ENCODE results near the gene PELI2.

PELI2 gene

DNA sequence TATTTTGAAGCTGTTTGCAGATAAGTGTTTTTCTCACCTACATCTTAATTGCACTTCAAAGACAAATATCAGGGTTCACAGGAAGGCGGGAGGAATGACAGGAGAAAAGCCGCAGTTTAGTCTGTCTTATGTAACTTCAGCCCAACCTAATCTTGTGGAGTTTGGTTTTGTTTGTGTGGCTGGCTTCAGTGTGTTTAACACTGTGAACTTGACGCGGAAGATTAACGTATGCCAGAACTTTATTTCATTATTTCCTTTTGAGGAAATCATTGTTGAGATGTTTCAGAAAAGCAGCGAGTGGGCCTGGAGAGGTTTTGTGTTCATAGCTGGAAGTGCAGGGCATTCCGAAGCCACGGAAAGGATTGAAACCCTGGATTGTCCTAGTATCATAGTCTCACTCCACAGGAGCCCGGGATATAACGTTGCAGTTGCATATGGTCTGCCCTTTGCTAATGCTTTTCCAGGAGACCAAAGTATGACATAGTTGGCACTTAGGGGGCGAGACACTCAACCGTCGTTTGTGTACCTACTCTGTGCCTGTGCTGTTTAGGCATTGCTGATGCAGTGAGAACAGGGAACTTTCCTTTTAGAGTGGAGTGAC is 2.0 kb downstream of the PELI2 start:
- DNase-seq = peak in 1 of 2 experiments; percentile 69

DNA sequence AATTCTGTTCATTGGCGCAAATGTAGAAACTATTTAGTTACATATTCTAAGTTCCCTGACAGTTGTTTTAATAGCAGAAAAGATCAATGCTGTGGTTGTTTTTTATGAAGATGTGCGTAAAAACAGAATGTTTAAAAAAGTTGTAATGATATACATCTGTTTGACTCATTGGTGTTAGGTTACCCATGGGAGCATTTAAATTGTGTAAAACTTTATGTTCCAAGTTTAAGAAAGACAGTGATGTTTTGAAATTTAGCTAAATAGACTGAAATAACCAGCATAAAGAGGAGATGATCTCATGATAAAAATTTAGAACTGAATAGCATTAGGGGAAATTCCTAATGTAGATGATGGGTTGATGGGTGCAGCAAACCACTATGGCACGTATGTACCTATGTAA is 3.6 kb downstream of the PELI2 start:
- no peak for DNase-seq

DNA sequence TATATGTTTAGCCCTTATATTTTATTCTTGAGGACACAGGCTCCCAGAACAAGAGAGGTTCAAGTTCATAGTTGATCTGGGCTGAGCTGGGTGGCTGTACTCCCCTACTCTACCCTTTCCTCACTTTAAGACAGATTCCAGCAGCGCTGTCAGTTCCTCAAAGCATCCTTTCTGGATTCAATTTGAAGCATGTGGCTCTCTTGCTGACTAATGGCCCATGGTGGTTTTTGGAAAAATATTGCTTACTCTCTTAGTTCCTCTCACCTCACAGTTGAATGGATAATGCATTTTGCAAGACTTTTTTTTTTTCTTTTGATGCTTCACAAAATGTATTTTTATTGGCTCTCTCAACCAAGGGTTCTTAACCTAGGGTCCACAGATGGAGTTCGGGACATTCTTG is 4.1 kb downstream of the PELI2 start:
- no peak for DNase-seq

DNA sequence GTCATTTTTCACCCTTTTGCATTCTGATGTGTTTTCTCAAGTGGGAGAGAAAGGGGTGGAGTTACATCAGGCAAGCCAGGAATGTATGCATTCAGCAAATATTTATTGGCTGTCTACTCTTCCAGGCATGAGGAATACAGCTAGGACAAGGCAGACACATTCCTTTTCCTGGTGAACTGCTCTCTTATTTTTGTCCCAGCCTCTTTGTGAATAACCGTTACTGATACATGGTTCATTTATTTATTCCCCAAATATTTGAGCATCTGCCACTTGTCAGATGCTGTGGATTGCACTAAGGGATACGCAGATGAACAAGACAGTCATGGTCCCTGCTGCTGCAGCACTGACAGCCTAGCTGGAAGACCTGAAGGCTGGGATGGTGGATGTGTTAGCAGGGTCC is 6.1 kb downstream of the PELI2 start:
- DNase-seq = no peak

DNA sequence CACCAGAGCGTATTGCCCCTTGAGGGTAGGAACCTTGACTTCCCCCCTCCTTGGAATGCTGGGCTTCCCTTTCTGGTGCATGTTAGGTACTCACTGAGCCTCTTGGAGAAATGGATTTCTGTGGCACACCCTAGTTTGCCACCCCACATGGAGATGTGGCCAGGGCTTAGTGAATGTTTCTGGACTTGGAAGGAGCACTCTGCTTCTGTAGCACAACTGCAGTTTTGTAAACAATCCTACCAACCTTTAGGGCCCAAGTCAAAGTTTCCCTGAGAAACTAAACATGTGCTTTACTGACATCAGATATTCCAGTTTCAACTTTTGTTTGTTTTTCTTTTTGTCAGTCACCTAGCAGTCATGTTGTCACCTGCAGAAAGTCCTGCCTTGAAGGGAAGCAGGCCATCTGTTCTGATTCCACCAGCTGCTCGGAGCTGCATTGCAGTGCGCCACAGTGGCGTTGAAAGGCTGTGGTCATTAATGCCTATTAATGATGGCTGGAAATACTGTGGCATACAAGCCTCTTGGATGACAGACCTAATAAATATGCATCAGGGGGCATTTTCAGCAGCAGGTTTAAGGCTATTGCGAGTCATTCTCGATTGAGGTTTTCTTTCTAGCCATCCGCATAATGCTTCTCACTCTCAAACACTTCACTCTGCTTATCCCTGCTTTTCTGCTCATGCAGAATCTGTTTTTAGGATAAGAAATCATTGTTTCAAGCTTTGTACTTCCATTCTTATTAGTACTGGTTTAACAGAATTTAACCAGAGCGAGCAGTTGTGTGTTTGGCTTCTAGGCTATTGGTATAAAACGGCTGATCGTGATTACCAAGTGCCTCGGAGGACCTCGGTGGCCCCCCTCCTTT is 7.8 kb downstream of the PELI2 start:
- DNase-seq = no peak

DNA sequence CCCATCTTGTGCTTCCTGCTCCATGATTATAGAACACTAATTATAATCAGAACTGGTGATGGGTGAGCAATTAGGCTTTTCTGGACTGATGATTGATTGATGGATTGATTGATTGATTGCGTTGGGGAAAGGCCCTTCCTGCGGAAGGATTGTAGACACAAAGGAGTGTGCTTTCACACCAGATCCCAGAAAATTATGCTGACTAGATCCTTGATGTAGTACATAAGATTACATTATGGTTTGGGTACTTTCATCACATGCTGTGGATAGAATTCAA is 8.4 kb downstream of the PELI2 start:
- no peak for DNase-seq

DNA sequence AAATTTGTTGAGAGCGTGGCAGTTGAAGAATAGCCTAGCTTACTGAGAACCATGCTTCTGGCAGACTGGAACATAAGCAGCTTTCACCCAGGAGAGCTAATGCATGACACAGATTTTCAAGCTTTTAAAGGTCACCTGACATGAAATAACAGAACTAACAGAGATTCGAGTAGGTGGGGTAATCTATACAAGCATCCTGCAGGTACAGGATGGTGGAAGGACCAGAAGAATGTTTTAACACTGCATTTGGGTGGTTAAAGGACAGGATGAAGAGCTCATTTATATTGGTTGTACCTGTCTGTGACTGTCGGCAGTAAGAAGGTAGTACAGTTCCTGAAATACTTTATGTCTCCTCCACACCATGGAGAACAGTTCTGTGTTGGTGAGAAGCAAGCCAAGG is 8.9 kb downstream of the PELI2 start:
- DNase-seq = no peak

DNA sequence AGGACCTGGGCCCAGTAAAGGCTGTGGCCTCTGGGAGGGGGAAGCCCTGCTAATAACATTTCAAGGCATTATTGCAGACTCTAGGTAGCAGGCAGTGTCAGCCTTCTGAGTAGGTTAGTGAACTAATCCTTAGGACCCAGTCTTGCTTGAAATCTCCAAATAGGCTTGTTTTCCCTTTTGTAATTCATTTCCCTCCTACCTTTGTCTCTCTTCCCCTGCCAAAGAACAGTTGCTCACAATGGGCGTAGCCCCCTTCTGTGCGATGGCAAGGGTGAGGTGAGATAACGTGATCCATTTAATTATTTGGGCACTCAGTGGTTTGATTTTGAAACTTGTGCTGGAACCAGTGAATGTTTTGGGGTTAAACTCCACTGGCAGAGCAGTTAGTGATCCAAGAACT is 10.9 kb downstream of the PELI2 start:
- DNase-seq = no peak

DNA sequence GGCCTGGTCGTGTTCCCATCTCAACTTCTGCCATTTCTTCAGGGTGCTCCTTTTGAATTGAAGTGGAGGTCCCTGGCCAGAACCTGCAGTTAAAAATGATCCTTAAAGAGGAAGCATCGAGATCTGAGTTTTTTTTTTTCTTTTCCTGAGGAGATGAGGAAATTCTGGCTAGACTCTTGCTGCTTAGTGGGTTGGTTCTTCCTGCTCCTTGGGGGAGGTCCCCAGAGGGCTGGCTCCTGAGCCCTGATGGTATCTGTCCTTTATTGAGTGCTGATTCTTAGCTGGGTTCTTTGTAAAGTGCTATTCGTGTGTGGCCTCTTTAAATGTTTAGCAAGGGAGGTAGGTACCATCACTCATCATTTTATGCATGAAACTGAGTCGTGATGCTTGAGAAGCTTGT is 11.7 kb downstream of the PELI2 start:
- DNase-seq = no peak

DNA sequence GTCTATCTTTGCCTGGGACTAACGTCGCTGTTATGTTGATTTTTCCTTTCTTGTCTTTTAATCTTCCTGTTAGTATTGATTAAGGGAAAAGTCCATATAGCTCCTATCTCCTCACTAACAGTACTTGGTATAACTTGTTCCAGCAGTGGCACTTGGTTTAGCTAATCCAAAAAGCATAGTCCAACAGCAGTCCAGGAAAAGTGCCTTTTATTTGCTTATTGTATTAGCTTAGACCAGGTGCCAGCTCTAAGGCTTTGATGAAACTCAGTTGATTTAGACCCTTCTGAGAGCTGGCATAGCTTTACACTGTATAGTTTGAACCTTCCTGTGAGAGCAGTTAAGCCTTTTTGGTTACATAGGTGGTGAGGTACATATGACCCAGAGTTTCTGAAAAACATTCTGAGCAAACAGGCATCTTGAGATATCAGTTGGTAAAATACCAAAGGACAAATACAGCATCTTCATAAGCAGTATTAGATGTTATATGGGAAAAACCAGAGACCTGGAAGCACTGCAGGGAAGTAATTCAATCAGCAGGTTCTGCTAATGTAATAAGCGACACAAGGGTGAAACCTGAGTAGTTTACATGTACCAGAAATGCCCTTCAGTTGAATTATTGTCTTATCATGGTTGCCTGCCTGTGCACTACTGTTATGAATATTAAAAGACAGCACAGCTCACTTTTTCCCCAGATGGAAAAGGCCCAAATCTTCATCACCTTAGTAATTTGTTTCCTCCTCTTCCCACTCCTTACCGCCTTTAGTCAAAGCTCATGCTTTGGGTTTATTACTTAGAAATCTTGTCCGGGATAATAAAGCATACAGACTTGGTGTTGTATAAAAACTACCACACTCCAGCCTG is 13.0 kb downstream of the PELI2 start:
- peak in 1 of 2 experiments; percentile 30 for DNase-seq

DNA sequence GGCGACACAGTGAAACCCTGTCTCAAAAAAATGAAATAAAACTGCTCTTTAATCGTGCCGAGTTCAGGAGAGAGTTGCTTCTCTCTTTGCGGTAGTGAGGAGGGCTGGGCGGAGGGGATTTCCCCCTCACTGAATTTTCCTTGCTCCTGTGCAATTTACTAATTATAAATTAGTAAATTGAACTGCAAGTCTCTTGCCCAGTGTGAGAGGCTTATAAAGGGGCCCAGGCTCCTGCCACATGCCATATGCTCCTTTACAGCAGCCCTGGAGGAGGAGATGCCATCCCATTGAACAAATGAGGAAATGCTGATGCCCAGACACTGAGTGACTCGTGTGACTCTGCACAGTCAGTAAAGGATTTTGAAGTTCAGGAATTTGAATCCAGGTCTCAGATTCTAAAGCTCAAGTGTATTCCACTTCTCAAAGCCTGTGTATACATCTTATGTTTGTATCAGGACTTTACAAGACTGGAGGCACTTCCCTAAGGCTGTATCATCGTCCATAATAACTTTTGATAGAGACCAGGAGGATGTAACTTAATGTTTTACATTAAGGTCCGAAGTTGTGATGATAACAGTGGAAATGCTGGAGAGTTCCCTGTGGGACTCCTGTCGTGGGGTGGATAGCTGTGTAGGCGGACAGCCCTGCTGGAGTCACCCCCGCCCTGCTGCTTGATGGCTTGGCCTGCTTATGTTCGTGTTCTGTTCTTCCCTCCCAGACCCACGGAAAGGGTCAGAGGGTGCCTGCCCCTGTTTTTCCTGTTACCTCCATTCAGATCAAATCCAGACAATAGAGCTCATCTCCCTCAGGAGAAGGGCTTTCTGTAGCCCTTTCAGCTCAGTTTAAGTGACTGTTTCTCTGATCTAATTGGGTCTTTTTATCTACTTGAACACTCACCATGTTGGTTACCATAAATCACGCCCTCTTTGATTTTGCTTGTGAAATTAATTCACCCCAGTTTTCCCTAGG is 13.9 kb downstream of the PELI2 start:
- no peak for DNase-seq

DNA sequence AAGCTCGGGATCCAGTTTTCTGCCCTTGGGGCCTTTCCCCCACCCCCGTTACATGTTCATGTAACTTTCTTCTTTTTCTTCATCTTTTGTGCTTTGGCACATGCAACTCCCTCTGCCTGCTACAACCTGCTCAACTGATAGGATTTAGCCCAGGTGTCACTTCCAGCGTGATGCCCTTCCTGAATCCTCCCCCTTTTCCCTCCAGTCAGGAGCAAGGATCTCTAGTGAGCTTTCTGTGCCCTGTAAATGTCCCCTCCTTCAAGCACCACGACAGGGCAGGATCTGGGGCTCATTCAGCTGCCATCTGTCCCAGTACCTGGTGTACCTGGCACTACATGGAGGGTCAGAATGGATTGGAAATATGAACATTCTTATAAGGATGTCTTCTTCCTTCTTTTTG is 15.3 kb downstream of the PELI2 start:
- peak in 1 of 2 experiments; percentile 36 for DNase-seq

DNA sequence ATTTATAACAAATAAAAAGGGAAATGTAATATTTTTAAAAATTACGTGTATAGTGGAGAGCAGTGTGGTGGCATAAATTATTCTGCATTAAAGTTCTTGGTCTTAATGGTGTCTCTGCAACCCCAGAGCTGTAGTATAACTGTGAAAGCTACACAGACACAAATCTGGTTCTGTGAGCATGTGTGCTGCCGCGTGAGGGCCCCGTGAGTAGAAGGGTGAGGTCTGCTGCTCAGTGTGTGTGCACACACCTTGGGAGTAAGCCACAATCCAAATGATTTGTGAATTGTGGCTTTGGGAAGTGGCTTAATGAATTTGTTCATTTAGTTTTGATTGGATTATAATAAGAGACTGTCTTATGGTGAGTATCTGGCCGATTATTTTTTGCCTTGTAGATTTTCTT is 16.8 kb downstream of the PELI2 start:
- DNase-seq = no peak

DNA sequence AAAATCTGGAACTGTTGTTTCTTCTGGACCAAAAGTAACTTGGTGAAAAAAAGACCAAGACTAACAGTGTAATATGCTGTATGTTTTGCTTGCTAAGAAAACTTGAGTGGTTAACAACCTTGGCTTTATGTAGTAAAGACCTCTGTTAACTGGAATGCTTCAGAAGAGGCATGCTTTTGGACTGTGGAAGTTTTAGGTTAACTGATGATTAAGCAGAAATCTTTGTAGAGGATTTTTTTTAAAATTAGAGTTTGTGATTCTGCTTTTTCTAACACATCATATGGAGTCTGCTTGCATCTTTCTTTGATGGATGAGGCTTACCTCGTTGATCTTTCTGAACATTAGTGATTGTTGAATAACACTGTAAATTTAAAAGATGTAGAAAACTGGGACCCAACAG is 17.5 kb downstream of the PELI2 start:
- no peak for DNase-seq

DNA sequence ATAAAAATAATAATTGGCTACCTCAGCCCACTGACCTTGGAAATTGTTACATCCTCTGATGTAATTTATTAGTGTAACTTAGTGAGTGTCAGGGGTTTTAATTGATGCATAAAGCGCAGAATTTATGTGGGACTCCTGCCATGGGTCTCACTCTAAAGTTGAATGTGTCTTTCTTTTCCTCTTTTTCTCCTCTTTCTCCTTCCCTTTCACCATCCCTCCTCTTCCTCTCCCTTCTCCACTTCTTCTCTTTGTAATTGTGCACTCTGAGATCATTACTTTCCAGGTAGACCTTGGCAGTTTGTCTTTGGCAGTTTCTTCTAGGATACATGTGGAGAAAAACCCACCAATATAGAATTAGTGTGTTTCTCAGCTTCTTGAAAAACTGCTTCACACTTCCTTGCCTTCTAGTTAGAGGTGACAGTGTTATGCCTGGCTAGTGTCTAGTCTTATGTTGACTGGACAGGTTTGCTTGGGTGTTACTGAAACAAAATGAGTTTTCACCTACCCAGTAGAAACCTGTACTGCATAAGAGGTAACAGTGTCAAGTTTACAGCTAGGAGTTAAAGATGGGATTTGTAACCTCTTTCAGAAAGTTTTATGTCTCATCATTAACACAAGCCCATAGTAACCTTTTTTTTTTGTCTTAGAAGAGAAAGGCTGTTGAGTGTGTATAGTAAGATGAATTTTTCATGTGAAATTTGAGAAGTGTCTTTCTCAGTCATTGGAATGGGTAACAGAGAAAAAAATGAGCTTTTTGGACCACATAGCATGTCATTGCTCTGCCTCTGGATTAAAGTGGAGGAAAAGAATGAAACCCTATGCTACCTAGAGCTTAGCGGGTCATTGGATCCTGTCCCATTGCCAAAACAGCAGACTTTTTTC is 18.6 kb downstream of the PELI2 start:
- no peak for DNase-seq

DNA sequence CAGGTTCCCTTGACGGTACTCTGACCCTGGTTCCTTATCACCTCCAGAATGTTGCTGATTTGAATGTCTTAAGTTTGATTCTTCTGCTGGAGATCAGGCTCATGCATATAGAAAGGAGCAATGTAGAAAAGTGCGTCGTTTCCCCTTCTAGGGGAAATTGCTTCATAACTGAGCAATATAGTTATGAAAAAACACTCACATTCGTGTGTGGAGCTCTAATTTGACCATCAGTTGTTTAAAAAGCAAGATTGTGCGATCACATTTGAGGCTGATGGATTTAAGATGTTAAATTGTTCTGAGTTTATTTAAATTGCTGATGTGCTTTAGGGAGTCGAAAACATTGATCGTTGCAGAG is 19.2 kb downstream of the PELI2 start:
- no peak for DNase-seq

DNA sequence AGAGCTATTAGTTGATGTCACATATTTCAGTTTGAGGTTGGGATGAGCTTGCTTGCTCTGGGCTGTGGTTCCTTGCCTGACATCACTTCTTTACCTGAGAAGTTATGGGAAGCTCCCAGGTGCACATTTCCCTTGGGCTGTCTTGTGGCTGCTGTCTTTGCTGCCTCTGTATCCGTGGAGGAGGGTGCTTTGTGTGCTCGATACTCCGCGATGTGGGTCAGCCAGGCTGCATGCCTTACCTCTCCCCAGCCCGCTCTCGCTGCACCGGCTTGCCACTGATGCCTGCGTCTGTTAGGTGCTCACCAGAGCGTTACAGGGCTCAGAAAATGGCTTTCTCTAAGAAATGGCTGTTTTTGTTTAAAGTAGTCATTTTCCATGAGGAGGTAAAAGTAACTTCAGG is 19.6 kb downstream of the PELI2 start:
- no peak for DNase-seq

DNA sequence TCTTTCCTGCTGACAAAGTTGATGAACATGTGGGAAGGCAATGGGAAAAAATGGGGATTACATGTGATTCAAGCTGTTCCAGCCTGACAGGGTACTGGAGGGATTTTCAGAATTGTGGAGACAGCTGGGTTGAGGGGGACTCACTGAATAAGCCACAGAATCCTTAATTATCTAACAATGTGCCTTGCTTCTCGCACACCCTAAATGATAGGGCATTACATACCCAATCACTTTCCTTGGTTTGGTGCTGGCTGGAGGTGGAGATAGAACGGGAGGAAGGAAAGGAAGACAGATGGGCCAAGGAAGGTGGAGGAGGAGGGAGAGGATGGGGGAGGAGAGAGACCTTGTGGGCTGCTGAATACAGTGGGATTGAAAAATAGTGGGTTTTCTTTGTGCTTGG is 20.7 kb downstream of the PELI2 start:
- no peak for DNase-seq

DNA sequence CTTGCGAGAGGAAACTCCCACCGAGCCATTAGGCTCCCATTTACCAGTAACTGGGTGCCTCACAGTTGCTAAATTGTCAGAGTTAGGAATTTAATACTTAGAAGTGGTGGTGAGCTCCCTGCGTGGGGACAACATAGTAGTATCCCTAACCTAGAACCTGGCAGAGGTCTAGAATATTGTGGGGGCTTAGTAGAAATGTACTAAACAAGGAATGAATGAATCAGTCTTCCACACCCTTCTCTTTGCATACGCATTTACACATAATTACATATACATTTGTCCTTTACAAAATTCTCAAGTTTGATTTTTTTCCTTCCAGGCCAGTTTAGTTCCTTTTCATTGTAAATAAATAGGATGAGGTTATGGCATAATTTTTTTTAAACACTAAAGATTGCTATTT is 24.1 kb downstream of the PELI2 start:
- DNase-seq = no peak

DNA sequence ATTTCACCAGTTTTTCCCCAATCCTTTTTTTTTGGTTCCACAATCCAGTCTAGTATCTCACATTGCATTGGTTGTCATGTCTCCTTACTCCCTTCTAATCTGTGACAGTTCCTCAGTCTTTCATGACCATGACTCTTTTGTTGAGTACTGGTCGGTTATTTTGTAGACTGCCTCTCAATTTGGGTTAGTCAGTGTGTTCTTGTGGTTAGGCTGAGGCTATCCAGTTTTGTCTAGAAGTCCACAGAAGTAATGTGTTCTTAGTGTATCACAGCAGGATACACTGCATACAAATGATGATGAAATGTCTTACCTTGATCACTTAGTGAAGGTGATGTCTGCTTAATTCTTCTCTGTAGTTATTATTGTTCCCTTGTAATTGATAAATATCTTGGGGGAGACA is 24.8 kb downstream of the PELI2 start:
- DNase-seq = no peak

DNA sequence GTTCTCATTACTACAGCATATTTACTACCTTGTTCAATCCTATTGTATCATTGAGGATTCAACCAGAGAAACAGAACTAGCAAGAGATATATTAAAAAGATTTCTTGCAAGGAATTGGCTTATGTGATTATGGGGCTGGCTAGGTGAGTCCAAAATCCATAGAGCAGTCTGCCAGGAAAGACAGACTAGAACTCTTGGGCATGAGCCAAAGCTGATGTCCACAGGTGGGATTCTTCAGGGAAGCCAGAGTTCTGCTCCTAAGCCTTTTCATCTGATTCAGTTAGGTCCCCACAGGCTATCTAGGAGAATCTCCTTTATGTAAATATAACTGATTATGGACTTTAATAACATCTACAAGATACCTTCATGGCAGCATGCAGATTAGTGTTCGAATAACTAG is 26.0 kb downstream of the PELI2 start:
- DNase-seq = no peak

Measured in NCI-H187 (cell line).